ENCODE measurements around the gene ARMC7. TPM values are rescaled to one million over a fixed set of nuclear protein-coding genes. Genes with fewer than 3 reads are reported as not detected.

The ARMC7 gene
- total and polyA plus RNA-seq, 2 of the 13 experiments (the other 11 are each of a cell fraction or from before 2014, with no cell fraction given) = 3.9 to 4.2 TPM

- TF ChIP-seq ZNF335 (CRISPR knock-in tag; IDR thresholded peaks at IDR 0.05) = peak; percentile 70; the same call in 1 of the 2 replicates
- no peak for TF ChIP-seq RBAK (CRISPR knock-in tag; IDR thresholded peaks at IDR 0.05)
- peak; percentile 87 for TF ChIP-seq XRCC5 (optimal IDR thresholded peaks at IDR 0.05; ENCODE audit: low read length)
- peak; percentile 46; the same call in 1 of the 2 replicates for TF ChIP-seq ERF (CRISPR knock-in tag; IDR thresholded peaks at IDR 0.05)
- no peak for TF ChIP-seq DR1 (CRISPR knock-in tag; IDR thresholded peaks at IDR 0.05)
- TF ChIP-seq KIAA2018 (CRISPR knock-in tag; IDR thresholded peaks at IDR 0.05; ENCODE audit: borderline replicate concordance) = no peak
- peak; percentile 61; the same call in 1 of the 2 replicates for TF ChIP-seq ZSCAN21 (CRISPR knock-in tag; IDR thresholded peaks at IDR 0.05; ENCODE audit: borderline replicate concordance)
- 0 out of 2 replicates have a peak, but pooled peaks have one; percentile 28 for TF ChIP-seq HMGXB3 (CRISPR knock-in tag; IDR thresholded peaks at IDR 0.05; ENCODE audit: borderline replicate concordance)
- TF ChIP-seq IKZF5 (CRISPR knock-in tag; IDR thresholded peaks at IDR 0.05) = peak; percentile 75; the same call in 1 of the 2 replicates
- TF ChIP-seq SIN3A (IDR thresholded peaks at IDR 0.05; ENCODE audit: borderline replicate concordance, low read depth, low read length) = peak; percentile 70; the same call in 1 of the 2 replicates
- 0 out of 2 replicates have a peak, but pooled peaks have one; percentile 50 for TF ChIP-seq ZNF230 (CRISPR knock-in tag; IDR thresholded peaks at IDR 0.05)
- TF ChIP-seq TBX3 (IDR thresholded peaks at IDR 0.05; ENCODE audit: borderline replicate concordance) = no peak
These were observed 18.6 kb upstream of the ARMC7 start (continued) for GRCh38 chr17:75090871-75091854.
